Measurements from ENCODE around the gene CNTD1.

DNA sequence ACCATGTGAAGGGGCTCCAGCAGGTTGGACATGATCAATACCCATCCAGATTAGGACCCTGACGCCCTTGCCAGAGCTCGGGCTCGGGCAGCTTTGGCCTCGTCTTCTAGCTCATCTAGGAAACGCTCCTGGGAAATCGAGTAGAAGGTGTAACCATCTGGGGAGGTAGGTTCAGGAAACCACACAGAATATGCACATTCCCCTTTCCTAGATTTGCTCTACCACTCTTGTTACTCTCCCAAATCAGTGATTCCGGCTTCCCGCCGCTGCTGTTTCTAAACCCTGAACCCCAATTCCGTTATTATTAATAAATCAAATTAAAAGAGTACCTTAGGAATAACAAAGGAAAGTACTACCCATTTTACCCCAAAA lies 664 bp upstream of the CNTD1 start:
- no peak for TF ChIP-seq SIN3A (IDR thresholded peaks at IDR 0.05; ENCODE audit: borderline replicate concordance, insufficient read depth, low read length)
- TF ChIP-seq, protein P1, sequence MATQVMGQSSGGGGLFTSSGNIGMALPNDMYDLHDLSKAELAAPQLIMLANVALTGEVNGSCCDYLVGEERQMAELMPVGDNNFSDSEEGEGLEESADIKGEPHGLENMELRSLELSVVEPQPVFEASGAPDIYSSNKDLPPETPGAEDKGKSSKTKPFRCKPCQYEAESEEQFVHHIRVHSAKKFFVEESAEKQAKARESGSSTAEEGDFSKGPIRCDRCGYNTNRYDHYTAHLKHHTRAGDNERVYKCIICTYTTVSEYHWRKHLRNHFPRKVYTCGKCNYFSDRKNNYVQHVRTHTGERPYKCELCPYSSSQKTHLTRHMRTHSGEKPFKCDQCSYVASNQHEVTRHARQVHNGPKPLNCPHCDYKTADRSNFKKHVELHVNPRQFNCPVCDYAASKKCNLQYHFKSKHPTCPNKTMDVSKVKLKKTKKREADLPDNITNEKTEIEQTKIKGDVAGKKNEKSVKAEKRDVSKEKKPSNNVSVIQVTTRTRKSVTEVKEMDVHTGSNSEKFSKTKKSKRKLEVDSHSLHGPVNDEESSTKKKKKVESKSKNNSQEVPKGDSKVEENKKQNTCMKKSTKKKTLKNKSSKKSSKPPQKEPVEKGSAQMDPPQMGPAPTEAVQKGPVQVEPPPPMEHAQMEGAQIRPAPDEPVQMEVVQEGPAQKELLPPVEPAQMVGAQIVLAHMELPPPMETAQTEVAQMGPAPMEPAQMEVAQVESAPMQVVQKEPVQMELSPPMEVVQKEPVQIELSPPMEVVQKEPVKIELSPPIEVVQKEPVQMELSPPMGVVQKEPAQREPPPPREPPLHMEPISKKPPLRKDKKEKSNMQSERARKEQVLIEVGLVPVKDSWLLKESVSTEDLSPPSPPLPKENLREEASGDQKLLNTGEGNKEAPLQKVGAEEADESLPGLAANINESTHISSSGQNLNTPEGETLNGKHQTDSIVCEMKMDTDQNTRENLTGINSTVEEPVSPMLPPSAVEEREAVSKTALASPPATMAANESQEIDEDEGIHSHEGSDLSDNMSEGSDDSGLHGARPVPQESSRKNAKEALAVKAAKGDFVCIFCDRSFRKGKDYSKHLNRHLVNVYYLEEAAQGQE (IDR thresholded peaks at IDR 0.05; ENCODE audit: insufficient read depth in 1 of 2, low read depth in 2 of 2, low read length in 2 of 2), result no peak
